Medulla oblongata (tissue), 1 donor: Measurements from ENCODE around the gene ASB2.
A peak's percentile ranks its signal among the peaks of the same experiment; 100 is the strongest.

Experiments
- DNase-seq: peaks from one replicate; pipeline ENCODE4 v3.0.0-alpha.2; 2015; ENCODE audit errors: extremely low spot score

ASB2 gene

DNA sequence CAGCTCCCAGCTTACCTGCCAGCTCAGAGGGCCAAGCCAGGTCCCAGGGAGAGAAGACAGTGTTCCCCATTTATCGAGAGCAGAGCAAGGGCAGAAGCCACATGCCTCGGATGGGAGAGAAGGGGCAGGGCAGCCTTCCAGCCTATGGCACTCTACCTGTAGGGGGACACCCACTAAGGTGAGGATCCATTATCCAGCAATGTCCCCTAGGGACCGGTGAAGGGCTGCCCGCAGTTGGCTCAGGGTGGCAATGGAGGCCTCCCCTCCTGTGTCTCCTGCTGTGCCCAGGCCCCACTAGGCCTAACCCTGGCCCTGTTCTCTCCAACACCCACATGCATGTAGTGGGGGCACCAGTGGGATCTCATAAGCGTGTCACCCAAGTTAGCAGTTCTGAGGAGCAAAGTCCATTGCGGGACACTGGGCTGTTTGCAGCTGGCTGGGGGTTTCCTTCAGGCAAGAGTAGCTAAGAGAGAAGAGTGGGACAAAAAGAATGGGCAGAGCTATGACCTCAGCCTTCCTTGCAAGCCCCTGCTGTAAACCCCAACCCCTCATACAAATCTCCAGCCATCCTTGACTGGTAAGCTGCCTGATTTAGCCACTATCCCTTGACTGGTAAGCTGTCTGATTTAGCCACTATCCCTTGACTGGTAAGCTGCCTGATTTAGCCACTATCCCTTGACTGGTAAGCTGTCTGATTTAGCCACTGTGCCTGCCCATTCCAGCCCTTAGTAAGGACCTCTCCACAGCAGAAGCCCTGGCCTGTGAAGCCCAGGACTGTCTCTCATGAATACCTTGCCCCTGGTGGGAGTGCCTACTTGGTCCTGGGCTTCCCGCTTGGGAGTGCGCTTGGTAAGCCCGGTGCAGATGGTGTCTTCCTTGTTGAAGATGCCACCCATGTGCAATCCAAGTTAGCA, 5.2 kb upstream of the ASB2 start:
- no peak for DNase-seq

- DNase-seq: peak; percentile 40
Observed at GRCh38 chr14:93980456-93981201, 4.3 kb upstream of the ASB2 start.

GRCh38 chr14:93978735-93979134, 2.4 kb upstream of the ASB2 start:
- DNase-seq: no peak

DNA sequence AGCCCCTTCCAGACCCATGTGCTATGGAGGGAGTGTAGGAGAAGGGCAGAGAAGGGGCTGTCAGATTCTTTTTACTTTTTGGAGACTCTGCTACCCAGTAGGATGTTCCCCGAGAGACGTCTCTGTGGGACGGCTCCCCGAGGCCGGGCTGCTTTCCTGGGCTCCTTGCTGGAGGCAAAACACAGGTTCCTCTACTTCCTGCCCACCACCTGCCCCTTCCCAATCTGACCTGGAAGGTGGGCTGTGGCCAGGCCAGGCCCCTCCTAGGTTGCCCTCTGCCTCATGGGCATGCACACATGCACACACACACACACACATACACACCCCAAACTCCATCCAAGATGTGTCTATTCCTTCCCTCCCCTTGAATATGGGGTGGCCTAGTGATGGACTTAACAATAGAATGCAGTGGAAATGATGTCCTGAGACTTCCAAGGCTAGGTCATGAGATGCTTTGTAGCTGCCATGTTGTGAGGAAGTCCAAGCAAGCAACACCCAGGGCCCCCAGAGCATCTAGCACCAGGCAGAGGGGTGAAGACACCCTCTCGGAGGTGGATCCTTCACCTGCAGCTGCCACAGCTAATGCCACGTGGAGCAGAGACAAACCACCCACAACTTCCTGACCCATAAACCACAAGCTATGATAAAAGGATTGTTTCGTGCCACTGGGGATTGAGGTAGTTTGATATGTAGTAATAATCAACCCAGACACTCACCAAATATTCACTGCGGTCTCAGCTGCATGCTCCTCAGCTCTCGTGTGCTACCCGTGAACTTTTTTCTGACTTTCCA, 1.6 kb upstream of the ASB2 start:
- DNase-seq: no peak

GRCh38 chr14:93977171-93977570, 801 bp upstream of the ASB2 start:
- DNase-seq: no peak

GRCh38 chr14:93975791-93976476, 436 bp downstream of the ASB2 start:
- DNase-seq: peak; percentile 38

GRCh38 chr14:93974833-93975232, 1.5 kb downstream of the ASB2 start:
- DNase-seq: no peak

DNA sequence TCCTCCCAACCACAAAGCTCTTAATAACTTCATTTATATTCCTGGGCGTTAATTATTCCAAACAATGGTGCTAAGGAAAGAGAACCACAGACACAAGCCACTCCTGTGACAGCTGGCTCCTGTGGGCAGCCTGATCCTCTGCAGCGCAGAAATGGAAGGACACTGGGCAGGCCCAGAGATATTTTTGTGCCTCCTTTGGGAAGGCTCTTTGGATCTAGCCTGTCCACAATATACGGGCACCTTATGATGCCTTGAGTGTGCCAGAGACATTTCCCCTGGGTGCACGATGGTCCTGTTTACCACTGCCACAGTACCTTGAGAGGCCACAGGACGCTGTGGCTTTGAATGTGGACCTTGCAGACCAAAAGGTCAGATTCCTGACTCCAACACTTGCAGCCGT, 2.1 kb downstream of the ASB2 start:
- no peak for DNase-seq

DNA sequence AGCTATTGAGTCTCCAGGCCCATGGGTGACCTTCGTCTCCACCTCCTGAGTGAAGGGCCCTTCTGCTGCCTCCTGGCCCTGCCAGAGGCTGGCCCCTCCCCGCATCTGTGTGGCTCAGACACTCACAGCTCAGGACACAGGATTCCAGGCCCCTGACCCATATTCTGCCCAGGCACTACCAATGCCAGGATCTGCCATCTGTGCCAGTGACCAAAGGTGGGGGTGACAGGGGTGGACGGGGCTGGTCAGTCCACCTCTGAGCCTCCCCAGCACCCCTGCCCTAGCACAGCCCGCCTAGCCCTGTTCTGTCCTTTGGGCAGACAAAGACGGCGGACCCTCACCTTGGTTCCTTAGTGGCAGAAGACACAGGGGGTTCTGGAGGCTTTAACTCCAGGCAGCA, 2.8 kb downstream of the ASB2 start:
- no peak for DNase-seq

DNA sequence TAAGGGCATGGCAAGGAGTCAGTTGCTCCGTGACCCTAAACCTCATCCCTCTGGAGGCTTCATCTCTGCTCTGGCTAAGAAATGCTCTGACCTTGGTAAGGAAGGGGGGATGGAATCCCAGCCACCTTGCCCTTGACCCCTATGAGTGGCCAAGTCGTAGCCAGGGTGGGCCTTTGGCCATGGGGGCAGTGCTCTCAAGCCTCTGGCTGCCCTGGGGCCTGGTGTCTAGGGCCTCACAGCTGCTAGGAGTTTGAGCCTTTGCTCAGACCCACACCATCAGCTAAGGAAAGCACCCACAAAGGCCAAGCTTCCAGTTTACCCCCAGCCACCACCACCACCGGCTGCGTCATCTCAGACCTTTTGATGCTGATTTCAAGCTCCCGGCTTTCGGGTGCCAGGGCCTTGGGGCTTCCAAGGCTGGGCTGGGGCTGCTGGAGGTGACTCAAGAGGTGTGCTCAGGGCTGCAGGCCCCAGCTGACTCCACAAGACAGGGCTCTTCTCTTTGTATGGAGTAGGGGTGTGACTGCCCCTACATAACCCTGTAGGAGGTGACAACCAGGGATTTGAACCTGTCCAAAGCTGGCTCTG, 3.7 kb downstream of the ASB2 start:
- DNase-seq: no peak

GRCh38 chr14:93971635-93972027, 4.7 kb downstream of the ASB2 start:
- DNase-seq: no peak

GRCh38 chr14:93970965-93971634, 5.3 kb downstream of the ASB2 start:
- DNase-seq: peak; percentile 27

GRCh38 chr14:93970585-93970964, 5.8 kb downstream of the ASB2 start:
- peak; percentile 46 for DNase-seq

DNA sequence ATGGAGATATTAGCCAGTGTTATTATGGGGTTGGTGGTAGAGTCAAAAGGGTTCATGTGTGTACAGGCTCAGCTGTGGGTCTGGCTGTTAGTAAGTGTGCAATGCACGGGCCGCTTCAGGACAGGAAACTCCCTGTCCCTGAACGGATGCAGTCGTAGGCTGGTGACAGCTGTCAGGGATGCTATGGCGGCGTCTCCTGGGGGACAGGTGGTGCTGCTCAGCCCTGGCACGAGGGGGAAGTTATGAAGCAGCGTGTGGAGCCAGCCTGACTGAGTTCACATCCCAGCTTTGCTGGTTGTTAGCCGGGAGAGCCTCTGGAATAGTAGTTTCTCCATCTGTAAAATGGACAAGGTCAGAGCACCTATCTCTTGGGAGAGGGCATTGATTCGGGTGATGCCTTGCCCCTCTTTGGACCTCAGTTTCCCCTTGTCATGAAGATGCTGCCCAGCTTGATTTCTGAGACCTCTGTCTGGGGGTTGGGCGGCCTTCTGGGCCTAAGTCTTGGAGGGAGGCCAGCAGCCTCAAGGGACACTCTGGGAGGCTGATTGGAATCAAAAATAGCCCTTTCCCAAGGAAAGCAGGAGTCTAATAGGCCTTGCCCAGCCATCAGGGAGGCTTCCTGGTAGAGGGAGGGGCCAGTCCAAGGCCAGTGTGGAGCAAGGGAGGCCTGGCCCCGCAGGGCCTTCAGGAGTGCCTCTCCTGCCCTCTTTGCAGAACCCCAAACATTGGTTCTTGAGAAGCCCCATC, 7.1 kb downstream of the ASB2 start:
- DNase-seq: no peak

DNA sequence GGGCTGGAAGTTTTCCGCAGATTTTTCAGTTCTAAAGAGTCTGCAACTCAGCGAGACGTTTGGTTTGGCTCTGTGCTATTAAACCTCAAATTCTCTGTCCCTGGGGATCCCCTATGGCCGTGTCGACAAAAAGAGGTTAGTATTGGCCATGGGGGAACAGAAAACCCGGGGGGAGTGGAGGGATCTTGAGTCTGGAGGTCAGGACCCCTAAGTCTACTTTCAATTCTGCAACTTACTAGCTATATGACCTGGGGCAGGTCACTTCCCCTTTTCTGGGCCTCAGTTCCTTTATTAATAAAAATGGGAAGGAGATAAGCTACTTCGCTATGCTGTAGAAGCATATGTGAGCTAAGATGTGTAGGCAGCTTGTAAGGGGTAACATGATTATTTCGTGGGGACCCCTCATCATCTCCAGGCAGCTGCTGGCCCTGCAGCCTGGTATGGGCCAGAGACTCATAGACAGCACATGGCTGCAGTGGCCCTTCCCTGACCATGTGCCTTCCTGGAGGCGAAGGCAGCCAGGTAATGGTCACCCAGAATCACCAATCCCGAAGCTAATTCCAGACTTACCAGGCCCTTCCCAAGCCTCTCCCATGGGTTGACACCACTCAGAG, 8.6 kb downstream of the ASB2 start:
- DNase-seq: peak; percentile 53

- DNase-seq: no peak
Observed at GRCh38 chr14:93965946-93966474, 10.4 kb downstream of the ASB2 start.

DNA sequence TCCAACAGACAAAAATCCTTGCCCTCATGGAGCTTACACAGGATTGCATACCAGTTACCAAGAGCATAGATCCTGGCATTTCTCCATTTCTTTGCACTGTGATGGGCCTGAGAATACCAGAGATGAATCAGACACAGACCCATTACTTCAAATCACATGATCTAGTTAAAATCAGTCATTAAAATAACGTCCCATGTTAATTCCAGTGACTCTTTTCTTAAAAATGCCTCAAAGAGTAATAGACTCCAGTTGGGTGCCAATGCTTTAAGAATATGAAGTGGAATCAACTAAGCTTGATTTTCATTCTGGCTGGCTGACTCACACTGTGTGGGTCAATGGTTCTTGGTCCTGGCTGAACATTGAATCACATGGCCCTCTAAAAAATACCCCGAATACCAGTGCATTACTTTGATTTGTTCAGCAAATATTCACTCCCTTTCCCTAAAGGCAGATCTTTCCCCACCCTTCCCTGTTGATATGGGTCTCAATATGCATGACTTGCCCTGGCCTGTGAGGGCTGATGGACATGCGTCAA, 11.0 kb downstream of the ASB2 start:
- DNase-seq: no peak

- DNase-seq: no peak
Observed at GRCh38 chr14:93964820-93965286, 11.5 kb downstream of the ASB2 start.

DNA sequence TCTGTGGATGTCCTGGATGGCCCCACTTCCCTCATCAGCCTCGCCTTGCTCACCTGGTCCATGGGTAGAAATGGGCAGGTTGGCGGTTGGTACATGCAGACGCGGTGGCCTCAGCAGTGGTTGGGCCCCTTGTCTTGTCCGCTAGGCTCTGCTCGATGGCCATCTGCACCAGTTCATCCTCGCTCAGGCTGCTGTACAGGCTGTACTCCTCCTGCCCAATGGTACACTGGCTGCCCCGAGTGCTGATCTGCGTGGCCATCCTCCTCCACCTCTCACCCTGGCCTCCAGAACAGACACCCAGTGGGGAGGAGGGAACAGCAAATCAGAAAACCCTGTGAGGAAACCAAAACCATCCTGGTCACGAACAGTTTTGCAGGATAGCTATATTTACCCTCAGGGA, 12.1 kb downstream of the ASB2 start:
- DNase-seq: no peak
